ENCODE results near the gene NECTIN2.

The NECTIN2 gene

GRCh38 chr19:44803442-44804428 lies 42.4 kb upstream of the NECTIN2 start:
- H3K27me3 ChIP-seq (ENCODE audit: insufficient read depth, low read depth) = peaks cover 60% of the 10 kb centered on the region
- no peak overlapping the region for H3K9ac ChIP-seq
- H3K36me3 ChIP-seq (ENCODE audit: insufficient read depth) = no peaks in the 10 kb centered on the region
- no peak overlapping the region for H2AFZ ChIP-seq (ENCODE audit: low read depth)
- no peak overlapping the region for H3K27ac ChIP-seq
- no peak overlapping the region for H3K4me3 ChIP-seq (IDR thresholded peaks at IDR 0.05; ENCODE audit: insufficient read depth, low read depth, low read length)
- H3K4me1 ChIP-seq (ENCODE audit: low read depth, poor library complexity, severe bottlenecking) = peaks cover 48% of the 10 kb centered on the region
- no peaks in the 10 kb centered on the region for H3K79me2 ChIP-seq (ENCODE audit: insufficient read depth, low read depth)
- no peak for TF ChIP-seq CTCF (conservative IDR thresholded peaks at IDR 0.05; ENCODE audit: low read depth, low read length)
- no peak overlapping the region; the same call in 1 of the 2 replicates for H3K4me2 ChIP-seq
- no peaks in the 10 kb centered on the region for H4K20me1 ChIP-seq (ENCODE audit: insufficient read depth)

GRCh38 chr19:44806291-44806690 lies 39.8 kb upstream of the NECTIN2 start:
- Histone ChIP-seq H3K4me1 (ENCODE audit: low read depth, poor library complexity, severe bottlenecking) (peaks cover 36% of the 10 kb centered on the region), H3K27me3 (ENCODE audit: insufficient read depth, low read depth) (peaks cover 69% of the 10 kb centered on the region), H3K4me2 (peak overlapping the region; percentile 15; the same call in 1 of the 2 replicates), H3K79me2 (ENCODE audit: insufficient read depth, low read depth) (no peaks in the 10 kb centered on the region), H4K20me1 (ENCODE audit: insufficient read depth) (no peaks in the 10 kb centered on the region), H3K36me3 (ENCODE audit: insufficient read depth) (no peaks in the 10 kb centered on the region), H3K27ac (no peak overlapping the region), H2AFZ (ENCODE audit: low read depth) (no peak overlapping the region), H3K4me3 (IDR thresholded peaks at IDR 0.05; ENCODE audit: insufficient read depth, low read depth, low read length) (no peak overlapping the region), H3K9ac (no peak overlapping the region)
- no peak for TF ChIP-seq CTCF (conservative IDR thresholded peaks at IDR 0.05; ENCODE audit: low read depth, low read length)

- H3K79me2 ChIP-seq (ENCODE audit: insufficient read depth, low read depth) = no peaks in the 10 kb centered on the region
- H3K4me2 ChIP-seq = no peak overlapping the region
- H3K4me3 ChIP-seq (IDR thresholded peaks at IDR 0.05; ENCODE audit: insufficient read depth, low read depth, low read length) = no peak overlapping the region
- H4K20me1 ChIP-seq (ENCODE audit: insufficient read depth) = no peaks in the 10 kb centered on the region
- H3K27ac ChIP-seq = no peak overlapping the region
- no peak overlapping the region for H2AFZ ChIP-seq (ENCODE audit: low read depth)
- no peak overlapping the region for H3K9ac ChIP-seq
- TF ChIP-seq CTCF (conservative IDR thresholded peaks at IDR 0.05; ENCODE audit: low read depth, low read length) = no peak
- H3K36me3 ChIP-seq (ENCODE audit: insufficient read depth) = no peaks in the 10 kb centered on the region
- H3K4me1 ChIP-seq (ENCODE audit: low read depth, poor library complexity, severe bottlenecking) = peaks cover 36% of the 10 kb centered on the region
- H3K27me3 ChIP-seq (ENCODE audit: insufficient read depth, low read depth) = peaks cover 67% of the 10 kb centered on the region
These were observed 38.9 kb upstream of the NECTIN2 start for GRCh38 chr19:44807162-44807561.

- no peaks in the 10 kb centered on the region for H3K79me2 ChIP-seq (ENCODE audit: insufficient read depth, low read depth)
- H3K4me3 ChIP-seq (IDR thresholded peaks at IDR 0.05; ENCODE audit: insufficient read depth, low read depth, low read length) = no peak overlapping the region
- H2AFZ ChIP-seq (ENCODE audit: low read depth) = no peak overlapping the region
- TF ChIP-seq CTCF (conservative IDR thresholded peaks at IDR 0.05; ENCODE audit: low read depth, low read length) = 0 out of 2 replicates have a peak, but pooled peaks have one; percentile 19
- H3K9ac ChIP-seq = no peak overlapping the region
- peaks cover 61% of the 10 kb centered on the region for H3K27me3 ChIP-seq (ENCODE audit: insufficient read depth, low read depth)
- H3K36me3 ChIP-seq (ENCODE audit: insufficient read depth) = no peaks in the 10 kb centered on the region
- H3K4me2 ChIP-seq = no peak overlapping the region
- H3K4me1 ChIP-seq (ENCODE audit: low read depth, poor library complexity, severe bottlenecking) = peaks cover 30% of the 10 kb centered on the region
- no peak overlapping the region for H3K27ac ChIP-seq
- H4K20me1 ChIP-seq (ENCODE audit: insufficient read depth) = no peaks in the 10 kb centered on the region
These were observed 38.2 kb upstream of the NECTIN2 start for GRCh38 chr19:44807652-44808462.

All from KMS-11 (cell line).